ENCODE measurements around the gene ABCF2. TPM values are rescaled to one million over a fixed set of nuclear protein-coding genes. Genes with fewer than 3 reads are reported as not detected.

The ABCF2 gene
- total and polyA plus RNA-seq, 2 of the 13 experiments (the other 11 are each of a cell fraction or from before 2014, with no cell fraction given) = 16.3 to 42.5 TPM

GRCh38 chr7:151172273-151173141, 54.5 kb downstream of the ABCF2 start (continued):
- TF ChIP-seq RERE (CRISPR knock-in tag; IDR thresholded peaks at IDR 0.05; ENCODE audit: low read depth) = no peak
- TF ChIP-seq SALL1 (CRISPR knock-in tag; IDR thresholded peaks at IDR 0.05) = peak; percentile 48; the same call in 1 of the 2 replicates
- TF ChIP-seq RNF2 (conservative IDR thresholded peaks at IDR 0.05; ENCODE audit: low read depth) = peak; percentile 55; the same call in 1 of the 2 replicates
- peak; percentile 49; the same call in 1 of the 2 replicates for TF ChIP-seq ZBED4 (CRISPR knock-in tag; IDR thresholded peaks at IDR 0.05; ENCODE audit: borderline replicate concordance)
- no peak for TF ChIP-seq ZSCAN30 (CRISPR knock-in tag; IDR thresholded peaks at IDR 0.05)
- TF ChIP-seq KDM5B (CRISPR knock-in tag; IDR thresholded peaks at IDR 0.05; ENCODE audit: borderline replicate concordance) = peak; percentile 50; the same call in 1 of the 2 replicates
- TF ChIP-seq ZNF124 (CRISPR knock-in tag; IDR thresholded peaks at IDR 0.05) = peak; percentile 85
- TF ChIP-seq RFXAP (CRISPR knock-in tag; IDR thresholded peaks at IDR 0.05; ENCODE audit: borderline replicate concordance) = 0 out of 2 replicates have a peak, but pooled peaks have one; percentile 37
- no peak for TF ChIP-seq RCOR2 (CRISPR knock-in tag; IDR thresholded peaks at IDR 0.05)
- TF ChIP-seq NFYB (CRISPR knock-in tag; IDR thresholded peaks at IDR 0.05) = 0 out of 2 replicates have a peak, but pooled peaks have one; percentile 36
- peak; percentile 64 for TF ChIP-seq PTBP1 (IDR thresholded peaks at IDR 0.05; ENCODE audit: low read depth, low read length, poor library complexity, severe bottlenecking)
- 0 out of 2 replicates have a peak, but pooled peaks have one; percentile 43 for TF ChIP-seq ZNF33B (CRISPR knock-in tag; IDR thresholded peaks at IDR 0.05)
- TF ChIP-seq ZNF317 (CRISPR knock-in tag; IDR thresholded peaks at IDR 0.05) = no peak
- peak; percentile 73; the same call in 1 of the 2 replicates for TF ChIP-seq CBX5 (CRISPR knock-in tag; IDR thresholded peaks at IDR 0.05; ENCODE audit: borderline replicate concordance)
- TF ChIP-seq MTA3 (CRISPR knock-in tag; IDR thresholded peaks at IDR 0.05) = no peak
- 0 out of 2 replicates have a peak, but pooled peaks have one; percentile 42 for TF ChIP-seq BCL3 (CRISPR knock-in tag; IDR thresholded peaks at IDR 0.05)
- no peak for TF ChIP-seq RARA (CRISPR knock-in tag; IDR thresholded peaks at IDR 0.05)
- no peak for TF ChIP-seq ZNF225 (CRISPR knock-in tag; IDR thresholded peaks at IDR 0.05)
- TF ChIP-seq HNRNPLL (IDR thresholded peaks at IDR 0.05; ENCODE audit: low read depth, low read length, poor library complexity, severe bottlenecking) = peak; percentile 56
